ENCODE results near the gene POLR3E.

The POLR3E gene

DNA sequence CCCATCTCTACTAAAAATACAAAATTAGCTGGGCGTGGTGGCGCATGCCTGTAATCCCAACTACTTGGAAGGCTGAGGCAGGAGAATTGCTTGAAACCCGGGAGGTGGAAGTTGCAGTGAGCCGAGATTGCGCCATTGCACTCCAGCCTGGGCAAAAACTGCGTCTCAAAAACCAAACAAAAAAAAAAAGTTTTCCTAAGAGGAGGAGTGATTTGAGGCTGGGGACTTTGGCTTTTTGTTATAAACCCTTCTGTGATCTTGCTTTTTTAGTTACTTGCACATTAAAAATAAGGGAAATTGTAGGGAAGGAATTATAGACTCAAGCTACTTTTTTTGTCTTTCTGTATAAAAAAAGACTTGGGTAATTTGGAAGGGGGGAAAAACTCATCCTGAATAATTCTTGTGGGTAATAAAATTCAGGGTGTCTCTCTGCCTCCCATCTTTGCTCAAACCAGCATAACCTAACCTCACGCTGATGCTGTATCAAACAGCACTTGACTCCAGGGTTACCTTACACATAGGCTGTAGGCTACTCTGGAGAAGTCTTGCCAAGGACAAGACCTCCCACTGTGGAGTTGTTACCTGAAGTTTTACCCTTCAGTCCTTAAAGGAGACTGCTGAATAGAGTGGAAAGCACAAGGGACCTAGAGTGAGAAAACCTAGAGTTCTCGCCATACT, 78.9 kb downstream of the POLR3E start:
- no peak for DNase-seq (ENCODE audit: low spot score)
- ATAC-seq (ENCODE audit: low read depth), result no peak
- peaks cover 17% of the 10 kb centered on the region for H3K36me3 ChIP-seq (ENCODE audit: low read depth)
- H3K9me3 ChIP-seq (ENCODE audit: severe bottlenecking), result no peaks in the 10 kb centered on the region
- H3K4me3 ChIP-seq (ENCODE audit: severe bottlenecking), result no peak overlapping the region
- H3K27me3 ChIP-seq (ENCODE audit: insufficient read depth, poor library complexity, severe bottlenecking), result no peaks in the 10 kb centered on the region
- H3K27ac ChIP-seq (ENCODE audit: poor library complexity, severe bottlenecking), result no peak overlapping the region
- peaks cover 14% of the 10 kb centered on the region for H3K4me1 ChIP-seq (ENCODE audit: insufficient read depth, poor library complexity, severe bottlenecking)
- TF ChIP-seq, protein P1, sequence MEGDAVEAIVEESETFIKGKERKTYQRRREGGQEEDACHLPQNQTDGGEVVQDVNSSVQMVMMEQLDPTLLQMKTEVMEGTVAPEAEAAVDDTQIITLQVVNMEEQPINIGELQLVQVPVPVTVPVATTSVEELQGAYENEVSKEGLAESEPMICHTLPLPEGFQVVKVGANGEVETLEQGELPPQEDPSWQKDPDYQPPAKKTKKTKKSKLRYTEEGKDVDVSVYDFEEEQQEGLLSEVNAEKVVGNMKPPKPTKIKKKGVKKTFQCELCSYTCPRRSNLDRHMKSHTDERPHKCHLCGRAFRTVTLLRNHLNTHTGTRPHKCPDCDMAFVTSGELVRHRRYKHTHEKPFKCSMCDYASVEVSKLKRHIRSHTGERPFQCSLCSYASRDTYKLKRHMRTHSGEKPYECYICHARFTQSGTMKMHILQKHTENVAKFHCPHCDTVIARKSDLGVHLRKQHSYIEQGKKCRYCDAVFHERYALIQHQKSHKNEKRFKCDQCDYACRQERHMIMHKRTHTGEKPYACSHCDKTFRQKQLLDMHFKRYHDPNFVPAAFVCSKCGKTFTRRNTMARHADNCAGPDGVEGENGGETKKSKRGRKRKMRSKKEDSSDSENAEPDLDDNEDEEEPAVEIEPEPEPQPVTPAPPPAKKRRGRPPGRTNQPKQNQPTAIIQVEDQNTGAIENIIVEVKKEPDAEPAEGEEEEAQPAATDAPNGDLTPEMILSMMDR (IDR thresholded peaks at IDR 0.05; ENCODE audit: poor library complexity, severe bottlenecking), result no peak

DNA sequence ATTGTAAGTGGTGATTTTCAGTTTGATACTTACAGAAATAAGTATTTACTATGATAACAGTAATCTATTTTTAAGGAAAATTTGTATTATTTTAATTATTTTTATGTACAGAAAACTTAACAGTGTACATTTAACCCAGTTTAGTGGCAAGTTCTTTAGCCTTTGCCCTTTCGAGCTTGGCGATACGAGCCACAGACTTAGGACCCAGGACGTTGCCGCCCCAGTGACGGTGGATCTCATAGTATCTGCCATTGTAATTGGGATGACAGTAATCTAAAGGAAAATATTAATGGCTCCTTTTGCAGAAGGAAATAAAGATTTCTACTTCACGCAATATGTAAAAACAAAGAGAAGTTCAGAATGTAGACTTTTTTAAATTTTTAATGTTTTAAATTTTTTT, 82.4 kb downstream of the POLR3E start:
- Histone ChIP-seq H3K27me3 (ENCODE audit: insufficient read depth, poor library complexity, severe bottlenecking) (no peaks in the 10 kb centered on the region), H3K4me3 (ENCODE audit: severe bottlenecking) (no peak overlapping the region), H3K36me3 (ENCODE audit: low read depth) (no peaks in the 10 kb centered on the region), H3K4me1 (ENCODE audit: insufficient read depth, poor library complexity, severe bottlenecking) (no peaks in the 10 kb centered on the region), H3K9me3 (ENCODE audit: severe bottlenecking) (no peaks in the 10 kb centered on the region), H3K27ac (ENCODE audit: poor library complexity, severe bottlenecking) (no peak overlapping the region)
- no peak for ATAC-seq (ENCODE audit: low read depth)
- no peak for DNase-seq (ENCODE audit: low spot score)
- TF ChIP-seq, protein P1 (IDR thresholded peaks at IDR 0.05; ENCODE audit: poor library complexity, severe bottlenecking), result no peak

DNA sequence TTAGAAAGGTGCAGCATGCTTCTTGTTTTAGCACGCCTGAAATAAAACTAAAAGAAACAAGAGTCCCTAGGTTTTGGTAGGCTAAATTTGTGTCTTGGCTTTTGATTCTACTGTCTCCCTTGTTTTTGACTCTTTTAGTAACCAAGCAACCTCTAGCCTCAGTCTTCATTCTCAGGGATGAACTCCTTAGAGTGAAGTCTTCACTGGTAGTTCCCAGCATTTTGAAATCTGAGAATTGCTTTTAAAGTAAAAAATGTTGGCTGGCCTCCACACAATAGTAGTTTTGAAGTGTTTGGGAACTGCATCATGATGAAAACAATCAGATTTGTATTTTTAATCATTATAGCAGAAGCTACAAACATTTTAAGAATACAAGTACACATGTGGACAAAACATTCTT, 83.3 kb downstream of the POLR3E start:
- Histone ChIP-seq H3K4me3 (ENCODE audit: severe bottlenecking) (no peak overlapping the region), H3K4me1 (ENCODE audit: insufficient read depth, poor library complexity, severe bottlenecking) (no peaks in the 10 kb centered on the region), H3K27ac (ENCODE audit: poor library complexity, severe bottlenecking) (no peak overlapping the region), H3K9me3 (ENCODE audit: severe bottlenecking) (no peaks in the 10 kb centered on the region), H3K27me3 (ENCODE audit: insufficient read depth, poor library complexity, severe bottlenecking) (no peaks in the 10 kb centered on the region), H3K36me3 (ENCODE audit: low read depth) (no peaks in the 10 kb centered on the region)
- TF ChIP-seq, protein P1 (IDR thresholded peaks at IDR 0.05; ENCODE audit: poor library complexity, severe bottlenecking), result no peak
- ATAC-seq (ENCODE audit: low read depth) (no peak), DNase-seq (ENCODE audit: low spot score) (no peak)

DNA sequence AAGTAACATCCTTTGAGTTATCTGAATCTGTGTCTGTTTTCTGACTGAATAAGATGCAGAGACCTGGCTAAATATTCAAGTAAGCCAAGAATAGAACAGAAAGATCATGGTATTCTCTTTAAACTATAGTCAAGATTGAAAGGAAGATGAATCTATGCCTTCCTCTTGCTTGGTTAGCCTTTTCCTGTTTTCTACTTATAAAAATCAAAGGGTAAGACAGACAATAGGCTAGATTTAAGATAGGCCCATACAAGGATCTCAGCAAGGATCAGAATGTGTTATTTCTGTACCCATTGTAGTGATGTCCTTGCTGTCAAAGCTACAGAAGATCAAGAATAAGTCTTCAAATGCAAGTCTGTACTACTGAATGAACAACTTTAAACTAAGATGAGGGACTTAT, 84.2 kb downstream of the POLR3E start:
- H3K36me3 ChIP-seq (ENCODE audit: low read depth), result no peaks in the 10 kb centered on the region
- H3K9me3 ChIP-seq (ENCODE audit: severe bottlenecking), result no peaks in the 10 kb centered on the region
- no peak overlapping the region for H3K4me3 ChIP-seq (ENCODE audit: severe bottlenecking)
- TF ChIP-seq, protein P1 (IDR thresholded peaks at IDR 0.05; ENCODE audit: poor library complexity, severe bottlenecking), result no peak
- H3K27me3 ChIP-seq (ENCODE audit: insufficient read depth, poor library complexity, severe bottlenecking), result no peaks in the 10 kb centered on the region
- ATAC-seq (ENCODE audit: low read depth), result no peak
- H3K27ac ChIP-seq (ENCODE audit: poor library complexity, severe bottlenecking), result no peak overlapping the region
- no peak for DNase-seq (ENCODE audit: low spot score)
- no peaks in the 10 kb centered on the region for H3K4me1 ChIP-seq (ENCODE audit: insufficient read depth, poor library complexity, severe bottlenecking)

DNA sequence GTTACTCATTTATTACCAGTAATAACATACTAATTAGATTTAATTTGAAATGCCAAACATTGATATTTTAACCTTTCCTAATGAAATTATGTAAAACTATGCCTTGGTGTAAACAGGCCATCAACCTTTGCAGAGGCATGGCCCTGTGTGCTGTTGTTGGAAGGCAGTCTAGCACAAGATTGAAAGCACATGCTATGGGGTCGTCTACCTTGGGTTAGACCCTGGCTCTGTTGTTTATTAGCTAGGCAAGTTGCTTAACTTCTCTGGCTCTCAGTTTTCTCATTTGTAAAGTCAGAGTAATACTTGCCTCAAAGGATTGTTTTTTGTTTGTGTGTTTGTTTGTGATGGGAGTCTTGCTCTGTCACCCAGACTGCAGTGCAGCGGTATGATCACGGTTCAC, 86.6 kb downstream of the POLR3E start:
- TF ChIP-seq, protein P1 (IDR thresholded peaks at IDR 0.05; ENCODE audit: poor library complexity, severe bottlenecking), result no peak
- H3K9me3 ChIP-seq (ENCODE audit: severe bottlenecking), result no peaks in the 10 kb centered on the region
- DNase-seq (ENCODE audit: low spot score) (no peak), ATAC-seq (ENCODE audit: low read depth) (no peak)
- H3K27ac ChIP-seq (ENCODE audit: poor library complexity, severe bottlenecking), result no peak overlapping the region
- no peaks in the 10 kb centered on the region for H3K36me3 ChIP-seq (ENCODE audit: low read depth)
- peaks cover 16% of the 10 kb centered on the region for H3K4me1 ChIP-seq (ENCODE audit: insufficient read depth, poor library complexity, severe bottlenecking)
- no peaks in the 10 kb centered on the region for H3K27me3 ChIP-seq (ENCODE audit: insufficient read depth, poor library complexity, severe bottlenecking)
- H3K4me3 ChIP-seq (ENCODE audit: severe bottlenecking), result no peak overlapping the region

Measured in RWPE2 (cell line).